Neural cell (in vitro differentiated cells): ENCODE results near the gene CELF5.

Experiments used
- EP300 ChIP-seq: fragments of 450-650 bp; conservative IDR thresholded peaks from 2 replicates; pipeline ENCODE4 v1.6.1; 2014; ENCODE audit warnings: antibody characterized with exemption, mild to moderate bottlenecking, moderate library complexity; ENCODE audit not compliant: poor library complexity, severe bottlenecking
- EZH2 ChIP-seq: fragments of 200-600, 300-800 bp; shearing (Covaris generic), sonication (generic); IDR thresholded peaks from 2 replicates; pipeline ENCODE4 v1.6.1; 2014; ENCODE audit warnings: antibody characterized with exemption, low read length, borderline replicate concordance, mild to moderate bottlenecking; ENCODE audit not compliant: insufficient read depth, poor library complexity, severe bottlenecking
- MXI1 ChIP-seq: fragments of 450-650 bp; conservative IDR thresholded peaks from 2 replicates; pipeline ENCODE4 v1.6.1; 2014; ENCODE audit warnings: antibody characterized with exemption, mild to moderate bottlenecking; ENCODE audit not compliant: poor library complexity, severe bottlenecking
- POLR2AphosphoS5 ChIP-seq: IDR thresholded peaks from 2 replicates; pipeline ENCODE4 v1.6.1; 2012
- RAD21 ChIP-seq: fragments of 450-650 bp; conservative IDR thresholded peaks from 2 replicates; pipeline ENCODE4 v1.6.1; 2014; ENCODE audit warnings: antibody characterized with exemption, mild to moderate bottlenecking, moderate library complexity
- SMC3 ChIP-seq: fragments of 450-650 bp; conservative IDR thresholded peaks from 2 replicates; pipeline ENCODE4 v1.6.1; 2014; ENCODE audit warnings: antibody characterized with exemption, mild to moderate bottlenecking, moderate library complexity; ENCODE audit not compliant: poor library complexity
- TAF1 ChIP-seq: IDR thresholded peaks from 2 replicates; pipeline ENCODE4 v1.6.1; 2012; ENCODE audit warnings: low read depth
- TF ChIP-seq, protein P1 (sequence below): fragments of 450-650 bp; IDR thresholded peaks from 2 replicates; pipeline ENCODE4 v1.5.1; 2014; ENCODE audit warnings: antibody characterized with exemption, mild to moderate bottlenecking, moderate library complexity; ENCODE audit not compliant: poor library complexity, severe bottlenecking
- TF ChIP-seq, protein P2 (sequence below): IDR thresholded peaks from 2 replicates; pipeline ENCODE4 v1.6.1; 2012; ENCODE audit warnings: borderline replicate concordance

DNA sequence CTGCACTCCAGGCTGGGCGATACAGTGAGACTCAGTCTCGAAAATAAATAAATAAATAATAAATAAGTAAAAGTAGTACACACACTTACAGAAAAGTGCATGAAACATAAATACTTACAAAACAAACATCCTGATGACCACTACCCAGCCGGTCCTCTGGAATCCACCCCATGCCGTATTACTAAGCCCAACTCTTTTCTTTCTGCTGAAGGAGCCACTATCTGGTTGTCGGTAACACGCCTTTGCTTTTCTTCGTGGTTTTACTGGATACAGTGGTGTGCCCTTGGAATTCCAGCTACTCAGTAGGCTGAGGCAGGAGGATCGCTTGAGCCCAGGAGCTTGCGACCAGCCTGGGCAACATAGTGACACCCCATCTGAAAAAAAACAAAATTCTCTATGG is 39.4 kb downstream of the CELF5 start:
- TF ChIP-seq EZH2 (no peak), SMC3 (no peak), TAF1 (no peak), MXI1 (no peak), POLR2AphosphoS5 (no peak), EP300 (no peak), RAD21 (no peak)
- TF ChIP-seq, protein P1, sequence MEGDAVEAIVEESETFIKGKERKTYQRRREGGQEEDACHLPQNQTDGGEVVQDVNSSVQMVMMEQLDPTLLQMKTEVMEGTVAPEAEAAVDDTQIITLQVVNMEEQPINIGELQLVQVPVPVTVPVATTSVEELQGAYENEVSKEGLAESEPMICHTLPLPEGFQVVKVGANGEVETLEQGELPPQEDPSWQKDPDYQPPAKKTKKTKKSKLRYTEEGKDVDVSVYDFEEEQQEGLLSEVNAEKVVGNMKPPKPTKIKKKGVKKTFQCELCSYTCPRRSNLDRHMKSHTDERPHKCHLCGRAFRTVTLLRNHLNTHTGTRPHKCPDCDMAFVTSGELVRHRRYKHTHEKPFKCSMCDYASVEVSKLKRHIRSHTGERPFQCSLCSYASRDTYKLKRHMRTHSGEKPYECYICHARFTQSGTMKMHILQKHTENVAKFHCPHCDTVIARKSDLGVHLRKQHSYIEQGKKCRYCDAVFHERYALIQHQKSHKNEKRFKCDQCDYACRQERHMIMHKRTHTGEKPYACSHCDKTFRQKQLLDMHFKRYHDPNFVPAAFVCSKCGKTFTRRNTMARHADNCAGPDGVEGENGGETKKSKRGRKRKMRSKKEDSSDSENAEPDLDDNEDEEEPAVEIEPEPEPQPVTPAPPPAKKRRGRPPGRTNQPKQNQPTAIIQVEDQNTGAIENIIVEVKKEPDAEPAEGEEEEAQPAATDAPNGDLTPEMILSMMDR, result no peak
- TF ChIP-seq, protein P2, sequence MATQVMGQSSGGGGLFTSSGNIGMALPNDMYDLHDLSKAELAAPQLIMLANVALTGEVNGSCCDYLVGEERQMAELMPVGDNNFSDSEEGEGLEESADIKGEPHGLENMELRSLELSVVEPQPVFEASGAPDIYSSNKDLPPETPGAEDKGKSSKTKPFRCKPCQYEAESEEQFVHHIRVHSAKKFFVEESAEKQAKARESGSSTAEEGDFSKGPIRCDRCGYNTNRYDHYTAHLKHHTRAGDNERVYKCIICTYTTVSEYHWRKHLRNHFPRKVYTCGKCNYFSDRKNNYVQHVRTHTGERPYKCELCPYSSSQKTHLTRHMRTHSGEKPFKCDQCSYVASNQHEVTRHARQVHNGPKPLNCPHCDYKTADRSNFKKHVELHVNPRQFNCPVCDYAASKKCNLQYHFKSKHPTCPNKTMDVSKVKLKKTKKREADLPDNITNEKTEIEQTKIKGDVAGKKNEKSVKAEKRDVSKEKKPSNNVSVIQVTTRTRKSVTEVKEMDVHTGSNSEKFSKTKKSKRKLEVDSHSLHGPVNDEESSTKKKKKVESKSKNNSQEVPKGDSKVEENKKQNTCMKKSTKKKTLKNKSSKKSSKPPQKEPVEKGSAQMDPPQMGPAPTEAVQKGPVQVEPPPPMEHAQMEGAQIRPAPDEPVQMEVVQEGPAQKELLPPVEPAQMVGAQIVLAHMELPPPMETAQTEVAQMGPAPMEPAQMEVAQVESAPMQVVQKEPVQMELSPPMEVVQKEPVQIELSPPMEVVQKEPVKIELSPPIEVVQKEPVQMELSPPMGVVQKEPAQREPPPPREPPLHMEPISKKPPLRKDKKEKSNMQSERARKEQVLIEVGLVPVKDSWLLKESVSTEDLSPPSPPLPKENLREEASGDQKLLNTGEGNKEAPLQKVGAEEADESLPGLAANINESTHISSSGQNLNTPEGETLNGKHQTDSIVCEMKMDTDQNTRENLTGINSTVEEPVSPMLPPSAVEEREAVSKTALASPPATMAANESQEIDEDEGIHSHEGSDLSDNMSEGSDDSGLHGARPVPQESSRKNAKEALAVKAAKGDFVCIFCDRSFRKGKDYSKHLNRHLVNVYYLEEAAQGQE, result no peak
